ENCODE data around the gene MRPL50.

Gene MRPL50

DNA sequence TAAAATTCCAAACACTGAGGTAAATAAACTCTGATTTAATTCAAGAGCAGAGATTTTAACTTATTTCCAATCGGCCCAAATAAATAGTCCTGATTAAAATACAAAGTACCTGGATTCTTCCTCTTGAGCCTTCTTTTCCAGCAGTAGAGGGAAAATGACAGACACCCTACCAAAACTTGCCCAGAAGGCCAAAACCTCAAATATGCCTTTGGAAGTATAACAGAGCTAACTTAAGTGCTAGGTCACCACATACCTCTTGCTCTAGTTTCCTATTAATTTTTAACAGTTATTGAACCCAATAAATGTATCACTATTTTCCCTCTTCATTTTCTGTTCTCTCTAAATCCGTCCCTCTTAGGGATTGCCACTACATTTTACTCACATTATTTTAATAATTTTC, 15.1 kb downstream of the MRPL50 start:
- Histone ChIP-seq H3K27ac (ENCODE audit: low read depth, low read length) (no peak overlapping the region), H3K36me3 (ENCODE audit: control insufficient read depth, insufficient read depth, low read length) (no peaks in the 10 kb centered on the region), H3K9ac (ENCODE audit: low read length) (no peak overlapping the region), H3K4me1 (ENCODE audit: control insufficient read depth, insufficient read depth, low read length) (no peaks in the 10 kb centered on the region), H3K27me3 (ENCODE audit: control insufficient read depth, insufficient read depth, low read length) (no peaks in the 10 kb centered on the region), H3K4me3 (ENCODE audit: low read length) (no peak overlapping the region)

DNA sequence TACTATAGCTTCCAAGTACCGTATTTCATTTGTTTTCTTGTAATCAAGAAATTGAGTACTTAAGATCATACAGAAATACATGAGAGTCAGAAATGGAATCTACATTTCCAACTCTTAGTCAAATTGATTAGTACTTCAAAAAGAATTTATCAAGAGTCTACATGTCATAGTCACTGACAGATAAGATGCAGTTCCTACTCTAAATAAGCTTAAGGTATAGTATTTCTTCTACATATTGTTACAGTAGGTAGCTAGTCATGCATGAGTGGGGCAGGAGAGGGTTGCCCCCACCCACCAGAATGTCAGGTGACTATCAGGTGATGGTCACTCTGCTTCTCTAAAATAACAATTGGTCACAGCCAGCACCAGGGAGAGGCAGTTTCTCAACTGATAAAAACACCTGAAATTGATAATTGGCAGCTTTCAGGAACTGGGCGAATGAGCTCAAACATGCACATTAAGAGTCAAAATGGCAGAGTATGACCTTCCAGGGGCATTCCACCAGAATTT, 16.5 kb downstream of the MRPL50 start:
- no peak overlapping the region for H3K4me3 ChIP-seq (ENCODE audit: low read length)
- no peak overlapping the region for H3K27ac ChIP-seq (ENCODE audit: low read depth, low read length)
- H3K4me1 ChIP-seq (ENCODE audit: control insufficient read depth, insufficient read depth, low read length) = no peaks in the 10 kb centered on the region
- no peak overlapping the region for H3K9ac ChIP-seq (ENCODE audit: low read length)
- no peaks in the 10 kb centered on the region for H3K36me3 ChIP-seq (ENCODE audit: control insufficient read depth, insufficient read depth, low read length)
- no peaks in the 10 kb centered on the region for H3K27me3 ChIP-seq (ENCODE audit: control insufficient read depth, insufficient read depth, low read length)

DNA sequence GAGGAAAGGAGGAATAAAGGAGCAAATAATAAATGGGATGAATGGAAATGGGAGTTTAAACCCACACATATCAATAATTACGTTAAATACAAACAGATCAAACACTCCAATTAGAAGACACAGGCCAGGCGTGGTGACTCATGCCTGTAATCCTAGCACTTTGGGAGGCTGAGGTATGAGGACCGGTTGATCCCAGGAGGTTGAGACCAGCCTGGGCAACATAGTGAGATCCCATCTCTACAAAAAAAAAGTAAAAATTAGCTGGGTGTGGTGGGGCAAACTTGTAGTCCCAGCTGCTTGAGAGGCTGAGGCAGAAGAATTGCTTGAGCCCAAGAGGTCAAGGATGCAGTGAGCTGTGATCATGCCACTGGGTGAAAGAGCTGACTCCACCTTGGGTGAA, 17.3 kb downstream of the MRPL50 start:
- Histone ChIP-seq H3K4me1 (ENCODE audit: control insufficient read depth, insufficient read depth, low read length) (no peaks in the 10 kb centered on the region), H3K4me3 (ENCODE audit: low read length) (no peak overlapping the region), H3K27me3 (ENCODE audit: control insufficient read depth, insufficient read depth, low read length) (no peaks in the 10 kb centered on the region), H3K27ac (ENCODE audit: low read depth, low read length) (no peak overlapping the region), H3K36me3 (ENCODE audit: control insufficient read depth, insufficient read depth, low read length) (no peaks in the 10 kb centered on the region), H3K9ac (ENCODE audit: low read length) (no peak overlapping the region)

DNA sequence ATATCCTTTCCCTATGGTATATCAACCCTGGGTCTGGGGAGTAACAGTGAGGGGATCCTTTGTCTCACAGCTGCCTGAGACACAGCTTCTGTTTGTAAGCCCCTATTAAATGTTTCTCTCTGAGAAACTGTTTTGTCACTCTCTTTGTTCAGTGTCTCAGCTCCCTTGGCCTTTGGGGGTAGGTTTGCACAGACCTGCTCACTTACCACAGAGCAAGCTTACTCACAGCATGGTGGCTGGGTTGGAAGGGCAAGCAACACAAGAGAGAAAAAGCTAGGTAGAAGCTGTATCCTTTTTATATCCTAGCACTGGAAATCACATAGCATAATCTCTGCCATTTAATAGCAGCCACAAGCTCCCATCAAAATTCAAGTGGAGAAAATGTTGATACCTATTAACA, 18.1 kb downstream of the MRPL50 start:
- Histone ChIP-seq H3K4me3 (ENCODE audit: low read length) (no peak overlapping the region), H3K27ac (ENCODE audit: low read depth, low read length) (no peak overlapping the region), H3K27me3 (ENCODE audit: control insufficient read depth, insufficient read depth, low read length) (no peaks in the 10 kb centered on the region), H3K9ac (ENCODE audit: low read length) (no peak overlapping the region), H3K4me1 (ENCODE audit: control insufficient read depth, insufficient read depth, low read length) (no peaks in the 10 kb centered on the region), H3K36me3 (ENCODE audit: control insufficient read depth, insufficient read depth, low read length) (no peaks in the 10 kb centered on the region)

DNA sequence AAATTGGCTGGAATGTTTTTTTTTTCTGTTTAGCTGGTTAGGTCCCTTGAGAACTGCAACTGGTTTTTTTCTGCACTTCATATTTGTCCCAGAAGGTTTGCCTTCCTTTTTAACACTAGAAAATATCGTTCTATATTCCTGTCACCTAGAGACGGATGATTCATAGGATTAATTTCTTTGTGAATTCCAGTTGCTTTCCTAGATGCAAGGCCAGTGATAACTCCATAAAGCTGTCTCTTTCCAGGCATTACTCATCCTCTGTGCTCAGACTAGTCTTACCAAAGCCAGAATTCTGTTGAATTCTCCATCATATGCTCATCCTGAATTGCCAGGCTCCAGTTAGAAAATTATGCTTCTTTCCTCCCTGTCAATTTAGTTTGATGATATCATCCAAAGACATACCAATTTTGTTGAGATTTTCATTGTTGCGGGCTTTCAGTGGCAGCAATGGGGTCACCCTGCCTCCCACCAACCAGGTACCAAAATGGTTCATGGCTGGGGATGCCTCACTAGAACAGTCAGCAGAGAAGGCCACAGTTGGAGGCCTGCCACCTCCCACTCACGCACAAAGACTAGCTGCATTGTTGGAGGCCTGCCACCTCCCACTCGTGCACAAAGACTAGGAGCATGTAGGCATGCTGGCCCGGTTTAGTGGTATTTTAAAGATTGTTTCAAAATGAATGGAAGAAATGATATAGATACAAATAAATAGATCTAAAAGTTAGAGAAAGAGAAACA, 22.1 kb downstream of the MRPL50 start:
- no peak overlapping the region for H3K27ac ChIP-seq (ENCODE audit: low read depth, low read length)
- no peaks in the 10 kb centered on the region for H3K36me3 ChIP-seq (ENCODE audit: control insufficient read depth, insufficient read depth, low read length)
- no peaks in the 10 kb centered on the region for H3K4me1 ChIP-seq (ENCODE audit: control insufficient read depth, insufficient read depth, low read length)
- H3K9ac ChIP-seq (ENCODE audit: low read length) = no peak overlapping the region
- no peak overlapping the region for H3K4me3 ChIP-seq (ENCODE audit: low read length)
- H3K27me3 ChIP-seq (ENCODE audit: control insufficient read depth, insufficient read depth, low read length) = no peaks in the 10 kb centered on the region

DNA sequence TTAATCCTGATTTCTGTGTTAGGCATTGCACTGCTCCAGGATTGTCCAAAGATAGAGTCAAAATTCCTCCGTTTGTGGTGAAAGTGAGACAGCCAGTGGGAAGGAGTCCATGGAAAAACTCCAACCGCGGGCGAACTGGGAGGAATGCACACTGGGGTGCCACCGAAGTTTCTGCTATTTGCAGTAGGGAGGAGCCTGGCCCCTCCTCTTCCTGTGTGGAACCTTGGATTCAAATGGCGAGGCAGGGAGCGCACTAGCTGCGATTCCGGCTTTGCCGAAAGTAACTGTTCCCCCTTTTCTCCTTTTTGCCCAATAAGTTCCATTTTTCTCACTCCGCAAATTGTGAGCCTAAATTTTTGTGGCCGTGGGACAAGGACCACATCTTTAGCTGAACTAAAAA, 22.9 kb downstream of the MRPL50 start:
- Histone ChIP-seq H3K9ac (ENCODE audit: low read length) (no peak overlapping the region), H3K4me3 (ENCODE audit: low read length) (no peak overlapping the region), H3K4me1 (ENCODE audit: control insufficient read depth, insufficient read depth, low read length) (no peaks in the 10 kb centered on the region), H3K36me3 (ENCODE audit: control insufficient read depth, insufficient read depth, low read length) (no peaks in the 10 kb centered on the region), H3K27me3 (ENCODE audit: control insufficient read depth, insufficient read depth, low read length) (no peaks in the 10 kb centered on the region), H3K27ac (ENCODE audit: low read depth, low read length) (no peak overlapping the region)

DNA sequence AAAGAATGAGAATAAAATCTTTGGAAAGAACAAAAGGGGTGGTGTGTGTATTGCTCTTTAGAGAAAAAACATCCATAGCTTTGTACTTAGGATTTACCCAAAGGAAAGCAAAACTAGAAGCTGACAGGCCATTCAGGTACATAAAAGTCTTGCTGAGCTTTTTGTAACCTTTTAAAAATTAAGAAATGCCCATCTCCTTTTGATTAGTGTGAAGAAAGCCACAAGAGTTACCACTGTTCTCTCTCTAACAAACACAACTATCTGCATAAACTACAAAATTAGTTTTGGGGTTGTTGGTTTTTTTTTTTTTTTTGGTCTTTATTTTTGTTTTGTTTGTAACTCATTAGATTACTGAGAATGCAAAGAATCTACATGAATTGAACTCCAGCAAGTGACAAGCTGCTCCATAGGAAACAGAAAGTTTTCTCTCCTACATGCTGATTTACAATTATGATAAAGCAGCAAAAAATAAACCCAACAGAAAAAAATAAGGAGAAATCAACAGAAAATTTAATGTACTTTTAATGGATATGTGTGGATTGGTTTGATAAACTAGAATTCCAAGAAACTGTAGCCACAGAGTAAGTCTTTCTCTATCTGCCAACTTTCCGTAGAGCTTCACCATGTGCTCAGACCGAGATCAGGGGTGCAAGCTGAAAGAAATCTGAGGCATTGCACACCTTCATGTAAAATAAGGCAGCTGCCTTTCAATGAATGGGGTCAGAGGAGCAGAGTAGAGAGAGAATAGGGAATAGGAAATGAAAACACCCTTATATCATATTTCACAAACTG, 25.9 kb downstream of the MRPL50 start:
- no peak overlapping the region for H3K27ac ChIP-seq (ENCODE audit: low read depth, low read length)
- no peaks in the 10 kb centered on the region for H3K4me1 ChIP-seq (ENCODE audit: control insufficient read depth, insufficient read depth, low read length)
- H3K4me3 ChIP-seq (ENCODE audit: low read length) = no peak overlapping the region
- no peaks in the 10 kb centered on the region for H3K27me3 ChIP-seq (ENCODE audit: control insufficient read depth, insufficient read depth, low read length)
- H3K36me3 ChIP-seq (ENCODE audit: control insufficient read depth, insufficient read depth, low read length) = no peaks in the 10 kb centered on the region
- H3K9ac ChIP-seq (ENCODE audit: low read length) = no peak overlapping the region

DNA sequence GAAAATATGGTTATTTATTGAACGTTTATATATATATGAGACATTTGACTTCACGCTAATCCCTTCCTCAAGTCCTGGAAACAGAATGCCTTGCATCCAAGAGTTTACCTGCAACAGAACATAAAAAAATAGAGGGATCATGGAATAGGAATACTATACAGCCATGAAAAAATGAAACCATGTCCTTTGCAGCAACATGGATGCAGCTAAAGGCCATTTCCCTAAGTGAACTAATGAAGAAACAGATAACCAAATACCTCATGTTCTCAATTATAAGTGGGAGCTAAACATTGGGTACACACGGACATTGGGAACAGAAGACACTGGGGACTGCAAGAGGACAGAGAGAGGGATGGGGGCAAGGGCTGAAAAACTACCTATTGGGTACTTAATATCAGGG, 26.6 kb downstream of the MRPL50 start:
- H3K27me3 ChIP-seq (ENCODE audit: control insufficient read depth, insufficient read depth, low read length) = no peaks in the 10 kb centered on the region
- no peaks in the 10 kb centered on the region for H3K36me3 ChIP-seq (ENCODE audit: control insufficient read depth, insufficient read depth, low read length)
- no peaks in the 10 kb centered on the region for H3K4me1 ChIP-seq (ENCODE audit: control insufficient read depth, insufficient read depth, low read length)
- no peak overlapping the region for H3K27ac ChIP-seq (ENCODE audit: low read depth, low read length)
- H3K9ac ChIP-seq (ENCODE audit: low read length) = no peak overlapping the region
- H3K4me3 ChIP-seq (ENCODE audit: low read length) = no peak overlapping the region

DNA sequence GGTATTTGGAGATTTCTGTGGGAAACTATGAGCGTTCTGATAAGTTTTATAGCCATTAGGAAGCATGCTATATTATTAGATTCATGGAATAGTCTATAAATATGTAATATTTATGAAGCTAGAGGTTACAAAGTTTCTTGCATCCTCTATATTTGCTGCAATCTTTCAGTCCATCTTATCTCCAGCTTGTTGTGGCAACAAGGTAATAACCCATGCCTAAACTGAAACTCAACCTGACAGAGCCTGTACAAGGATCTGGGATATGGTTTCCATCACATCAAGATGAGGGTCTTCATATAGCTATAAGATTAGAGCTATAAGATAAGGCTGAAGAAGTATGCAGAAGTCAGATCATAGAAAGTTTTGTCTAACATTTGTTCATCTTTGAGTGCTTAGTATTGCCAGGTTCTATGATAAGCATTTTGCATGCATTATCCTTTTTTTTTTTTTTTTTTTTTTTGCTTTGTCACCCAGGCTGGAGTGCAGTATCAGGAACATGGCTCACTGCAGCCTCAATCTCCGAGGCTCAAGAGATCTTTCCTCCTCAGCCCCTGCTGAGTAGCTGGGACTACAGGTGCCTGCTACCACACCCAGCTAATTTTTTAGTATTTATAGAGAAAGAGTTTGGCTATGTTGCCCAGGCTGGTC, 28.4 kb downstream of the MRPL50 start:
- H3K27me3 ChIP-seq (ENCODE audit: control insufficient read depth, insufficient read depth, low read length) = no peaks in the 10 kb centered on the region
- no peaks in the 10 kb centered on the region for H3K4me1 ChIP-seq (ENCODE audit: control insufficient read depth, insufficient read depth, low read length)
- H3K27ac ChIP-seq (ENCODE audit: low read depth, low read length) = no peak overlapping the region
- no peak overlapping the region for H3K9ac ChIP-seq (ENCODE audit: low read length)
- no peak overlapping the region for H3K4me3 ChIP-seq (ENCODE audit: low read length)
- H3K36me3 ChIP-seq (ENCODE audit: control insufficient read depth, insufficient read depth, low read length) = no peaks in the 10 kb centered on the region

DNA sequence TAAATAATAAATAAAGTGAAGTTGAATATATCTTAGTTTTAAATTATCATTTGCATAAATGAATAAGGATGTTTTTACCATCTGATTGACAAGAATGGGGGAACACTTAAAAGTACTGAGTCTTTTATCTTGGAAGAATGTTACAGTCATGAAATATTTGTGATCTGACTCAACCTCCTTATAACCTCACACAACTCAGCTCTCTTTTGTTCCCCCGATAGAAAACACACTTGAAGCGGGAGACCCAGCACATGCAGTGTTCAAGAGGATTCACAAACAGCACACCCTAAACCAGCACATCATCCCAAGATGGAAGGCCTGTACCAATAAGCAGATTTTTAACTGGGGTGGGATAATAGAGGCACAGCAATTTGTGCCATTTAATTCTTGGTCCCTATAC, 29.1 kb downstream of the MRPL50 start:
- Histone ChIP-seq H3K4me3 (ENCODE audit: low read length) (no peak overlapping the region), H3K9ac (ENCODE audit: low read length) (no peak overlapping the region), H3K27ac (ENCODE audit: low read depth, low read length) (no peak overlapping the region), H3K36me3 (ENCODE audit: control insufficient read depth, insufficient read depth, low read length) (no peaks in the 10 kb centered on the region), H3K27me3 (ENCODE audit: control insufficient read depth, insufficient read depth, low read length) (no peaks in the 10 kb centered on the region), H3K4me1 (ENCODE audit: control insufficient read depth, insufficient read depth, low read length) (no peaks in the 10 kb centered on the region)

DNA sequence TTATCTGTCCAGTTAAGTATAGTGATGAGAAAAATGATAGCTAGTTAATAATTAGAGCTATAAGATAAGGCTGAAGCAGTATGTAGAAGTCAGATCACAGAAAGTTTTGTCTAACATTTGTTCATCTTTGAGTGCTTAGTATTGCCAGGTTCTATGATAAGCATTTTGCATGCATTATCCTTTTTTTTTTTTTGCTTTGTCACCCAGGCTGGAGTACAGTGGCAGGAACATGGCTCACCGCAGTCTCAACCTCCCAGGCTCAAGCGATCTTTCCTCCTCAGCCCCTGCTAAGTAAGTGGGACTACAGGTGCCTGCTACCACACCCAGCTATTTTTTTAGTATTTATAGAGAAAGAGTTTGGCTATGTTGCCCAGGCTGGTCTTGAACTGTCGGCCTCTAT, 31.1 kb downstream of the MRPL50 start:
- Histone ChIP-seq H3K9ac (ENCODE audit: low read length) (no peak overlapping the region), H3K4me3 (ENCODE audit: low read length) (no peak overlapping the region), H3K27ac (ENCODE audit: low read depth, low read length) (no peak overlapping the region), H3K27me3 (ENCODE audit: control insufficient read depth, insufficient read depth, low read length) (no peaks in the 10 kb centered on the region), H3K4me1 (ENCODE audit: control insufficient read depth, insufficient read depth, low read length) (no peaks in the 10 kb centered on the region), H3K36me3 (ENCODE audit: control insufficient read depth, insufficient read depth, low read length) (no peaks in the 10 kb centered on the region)

DNA sequence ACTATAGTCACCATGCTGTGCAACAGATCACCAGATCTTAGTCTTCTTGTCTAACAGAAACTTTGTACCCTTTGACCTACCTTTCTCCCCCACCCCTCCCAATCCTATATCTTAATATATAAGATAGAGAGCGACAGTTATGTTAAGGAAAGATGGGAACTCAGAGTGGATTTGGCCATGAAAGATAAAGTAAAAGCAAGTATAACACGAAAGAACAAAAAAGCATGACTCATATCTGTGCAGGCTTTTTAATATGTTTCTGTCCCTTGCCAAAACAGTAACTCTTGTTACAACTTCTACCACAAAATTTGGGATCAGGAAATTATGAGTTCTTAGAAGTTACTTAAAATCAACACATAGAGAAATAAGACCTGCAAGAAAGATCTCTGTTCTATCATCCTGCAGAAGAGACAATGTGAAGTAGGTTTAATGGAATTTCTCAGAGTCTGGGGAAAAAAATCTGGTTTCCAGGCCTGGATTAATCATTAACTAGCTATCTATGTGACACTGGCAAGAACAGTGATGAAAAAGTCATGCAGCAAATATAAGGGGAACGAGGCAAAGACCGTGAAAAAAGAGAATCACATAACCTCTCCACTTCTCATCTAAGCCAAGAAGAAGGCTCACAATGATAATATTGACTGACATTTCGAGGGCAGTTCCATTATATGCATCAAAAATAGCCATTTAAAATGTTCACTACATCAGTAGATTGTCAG, 32.2 kb downstream of the MRPL50 start:
- H3K27ac ChIP-seq (ENCODE audit: low read depth, low read length) = no peak overlapping the region
- no peaks in the 10 kb centered on the region for H3K36me3 ChIP-seq (ENCODE audit: control insufficient read depth, insufficient read depth, low read length)
- H3K27me3 ChIP-seq (ENCODE audit: control insufficient read depth, insufficient read depth, low read length) = no peaks in the 10 kb centered on the region
- no peaks in the 10 kb centered on the region for H3K4me1 ChIP-seq (ENCODE audit: control insufficient read depth, insufficient read depth, low read length)
- H3K4me3 ChIP-seq (ENCODE audit: low read length) = no peak overlapping the region
- no peak overlapping the region for H3K9ac ChIP-seq (ENCODE audit: low read length)
